Endodermal cell (in vitro differentiated cells): Measurements from ENCODE around the gene TSTD1. TPM values are rescaled to one million over a fixed set of nuclear protein-coding genes. Genes with fewer than 3 reads are reported as not detected.
"Not testable (repeated sequence)": the region's sequence is repeated elsewhere in the genome, so short reads cannot be mapped to it uniquely, and the experiment has no call there.

Experiments used
- DNase-seq: peaks from one replicate; pipeline ENCODE4 v3.0.0-alpha.2; 2017
- H3K27ac ChIP-seq: 2 replicates; pipeline ENCODE4 v1.5.1; 2013; ENCODE audit warnings: mild to moderate bottlenecking, low read depth, low read length, moderate library complexity
- H3K27me3 ChIP-seq: 2 replicates; pipeline ENCODE4 v1.6.1; 2013; ENCODE audit warnings: mild to moderate bottlenecking, low read length, moderate library complexity; ENCODE audit not compliant: insufficient read depth, control insufficient read depth, poor library complexity, severe bottlenecking
- H3K36me3 ChIP-seq: 2 replicates; pipeline ENCODE4 v1.7.0; 2013; ENCODE audit warnings: mild to moderate bottlenecking, low read length, moderate library complexity; ENCODE audit not compliant: control insufficient read depth, insufficient read depth
- H3K4me1 ChIP-seq: one replicate; pipeline ENCODE4 v1.7.0; 2013; ENCODE audit warnings: low read length; ENCODE audit not compliant: control insufficient read depth, insufficient read depth
- H3K4me3 ChIP-seq: 2 replicates; pipeline ENCODE4 v1.5.1; 2013; ENCODE audit warnings: mild to moderate bottlenecking, low read length, moderate library complexity
- H3K9ac ChIP-seq: 2 replicates; pipeline ENCODE4 v1.6.1; 2013; ENCODE audit warnings: mild to moderate bottlenecking, low read length, moderate library complexity; ENCODE audit not compliant: poor library complexity, severe bottlenecking; ENCODE audit errors: extremely low read depth
- H3K9me3 ChIP-seq: 2 replicates; pipeline ENCODE4 v1.6.1; 2013; ENCODE audit warnings: mild to moderate bottlenecking, low read length, moderate library complexity; ENCODE audit not compliant: control insufficient read depth
- H3K27ac Mint-ChIP-seq: 2 replicates; pipeline ENCODE4 v1.8.0; 2020; ENCODE audit warnings: mixed read lengths
- H3K27me3 Mint-ChIP-seq: 2 replicates; pipeline ENCODE4 v1.8.0; 2021; ENCODE audit warnings: mild to moderate bottlenecking, mixed read lengths; ENCODE audit not compliant: insufficient read depth
- H3K36me3 Mint-ChIP-seq: 2 replicates; pipeline ENCODE4 v1.8.0; 2020; ENCODE audit warnings: low read depth, mixed read lengths
- H3K4me1 Mint-ChIP-seq: 2 replicates; pipeline ENCODE4 v1.8.0; 2020; ENCODE audit warnings: mixed read lengths
- H3K4me3 Mint-ChIP-seq: 2 replicates; pipeline ENCODE4 v1.8.0; 2020; ENCODE audit warnings: mild to moderate bottlenecking, moderate library complexity, mixed read lengths
- H3K9me3 Mint-ChIP-seq: 2 replicates; pipeline ENCODE4 v1.8.0; 2020; ENCODE audit warnings: mild to moderate bottlenecking, mixed read lengths
- CTCF ChIP-seq: fragments of 200-600 bp; sonication (generic); conservative IDR thresholded peaks from 2 replicates; pipeline ENCODE4 v1.5.0; 2021; ENCODE audit warnings: antibody characterized with exemption, mild to moderate bottlenecking
- WGBS, 2 experiments: methylation state at CpG; one replicate each; pipeline versions ENCODE4 v1.1.5 to v1.1.7; 2013; ENCODE audit warnings: missing lambda C conversion rate in 2 of 2, mixed read lengths in 1 of 2; ENCODE audit not compliant: insufficient coverage in 1 of 2, insufficient read length in 1 of 2; 5-methylcytosine and 5-hydroxymethylcytosine counted together
- total RNA-seq, 2 donors: library from RNA; stranded (reverse); fragmentation: NEBNext Ultra II Directional in 1 of 2; extraction: Animal tissue kit (Norgen Biotek cat#: 25700) in 1 of 2; gene quantifications; 2 replicates in 1 of 2; 3 replicates in 1 of 2; pipeline ENCODE4 v1.2.1, GENCODE V29; 2021

Gene TSTD1
- total RNA-seq, 2 donors from 2014 or later = 59.1 to 76.4 TPM

- no peaks in the 10 kb centered on the region for H3K27me3 Mint-ChIP-seq
- H3K9me3 Mint-ChIP-seq = no peaks in the 10 kb centered on the region
- WGBS, 2 experiments = 87% methylated on average over 3 to 9 of the region's 9 CpGs
- Histone ChIP-seq H3K36me3 (no peaks in the 10 kb centered on the region), H3K9ac (no peak overlapping the region), H3K27ac (no peak overlapping the region), H3K4me3 (no peak overlapping the region), H3K9me3 (no peaks in the 10 kb centered on the region), H3K4me1 (no peaks in the 10 kb centered on the region), H3K27me3 (no peaks in the 10 kb centered on the region)
- H3K4me1 Mint-ChIP-seq = peaks cover 8% of the 10 kb centered on the region
- TF ChIP-seq CTCF = no peak
- no peaks in the 10 kb centered on the region for H3K36me3 Mint-ChIP-seq
- H3K27ac Mint-ChIP-seq = no peak overlapping the region
- no peak overlapping the region for H3K4me3 Mint-ChIP-seq
- DNase-seq = no peak
Measured at GRCh38 chr1:161069241-161069640, 30.5 kb upstream of the TSTD1 start.

GRCh38 chr1:161068306-161069234, 29.8 kb upstream of the TSTD1 start:
- no peaks in the 10 kb centered on the region for H3K9me3 ChIP-seq
- Mint-ChIP-seq H3K36me3 (no peaks in the 10 kb centered on the region), H3K9me3 (no peaks in the 10 kb centered on the region), H3K4me1 (peaks cover 8% of the 10 kb centered on the region), H3K4me3 (no peak overlapping the region), H3K27ac (no peak overlapping the region), H3K27me3 (no peaks in the 10 kb centered on the region)
- 87 to 92% methylated on average over 5 to 10 of the region's 10 CpGs for WGBS, 2 experiments
- TF ChIP-seq CTCF = no peak
- H3K9ac ChIP-seq = no peak overlapping the region
- H3K27me3 ChIP-seq = no peaks in the 10 kb centered on the region
- no peaks in the 10 kb centered on the region for H3K36me3 ChIP-seq
- no peak overlapping the region for H3K4me3 ChIP-seq
- DNase-seq = peak; percentile 75
- H3K4me1 ChIP-seq = no peaks in the 10 kb centered on the region
- H3K27ac ChIP-seq = no peak overlapping the region

- Histone ChIP-seq H3K4me1 (no peaks in the 10 kb centered on the region), H3K9ac (no peak overlapping the region), H3K27me3 (no peaks in the 10 kb centered on the region), H3K27ac (no peak overlapping the region), H3K36me3 (no peaks in the 10 kb centered on the region), H3K9me3 (no peaks in the 10 kb centered on the region), H3K4me3 (no peak overlapping the region)
- Mint-ChIP-seq H3K9me3 (no peaks in the 10 kb centered on the region), H3K4me1 (peaks cover 8% of the 10 kb centered on the region), H3K36me3 (no peaks in the 10 kb centered on the region), H3K27me3 (no peaks in the 10 kb centered on the region), H3K27ac (no peak overlapping the region), H3K4me3 (no peak overlapping the region)
- DNase-seq = no peak
- 80 to 91% methylated on average over 2 to 3 of the region's 3 CpGs for WGBS, 2 experiments
- TF ChIP-seq CTCF = no peak
Measured at GRCh38 chr1:161066694-161067093, 27.9 kb upstream of the TSTD1 start.

- not testable (repeated sequence) for H3K27ac Mint-ChIP-seq, H3K4me3 Mint-ChIP-seq, H3K9ac ChIP-seq, H3K4me1 Mint-ChIP-seq, H3K9me3 ChIP-seq, H3K4me3 ChIP-seq, H3K27ac ChIP-seq, H3K4me1 ChIP-seq, H3K27me3 ChIP-seq, H3K27me3 Mint-ChIP-seq, H3K36me3 ChIP-seq, H3K36me3 Mint-ChIP-seq, H3K9me3 Mint-ChIP-seq, DNase-seq
- 90 to 97% methylated on average over 3 to 5 of the region's 7 CpGs for WGBS, 2 experiments
Measured at GRCh38 chr1:161065681-161066080, 26.9 kb upstream of the TSTD1 start.

GRCh38 chr1:161063936-161064335, 25.2 kb upstream of the TSTD1 start:
- WGBS, 2 experiments = 63 to 68% methylated on average over 4 to 6 of the region's 6 CpGs
- H3K27ac Mint-ChIP-seq, H3K4me1 ChIP-seq, DNase-seq, H3K4me1 Mint-ChIP-seq, H3K36me3 Mint-ChIP-seq, H3K27me3 ChIP-seq, H3K36me3 ChIP-seq, H3K9me3 ChIP-seq, H3K9ac ChIP-seq, H3K27me3 Mint-ChIP-seq, H3K9me3 Mint-ChIP-seq, H3K4me3 ChIP-seq, H3K27ac ChIP-seq, H3K4me3 Mint-ChIP-seq: not testable (repeated sequence)
